ENCODE results near the gene GPR162. TPM values are rescaled to one million over a fixed set of nuclear protein-coding genes. Genes with fewer than 3 reads are reported as not detected.

The GPR162 gene
- total RNA-seq, 3 donors from 2014 or later (not counting 1 experiment from before 2014, with no cell fraction given) = 0.39 to 2.1 (median 0.68) TPM

DNA sequence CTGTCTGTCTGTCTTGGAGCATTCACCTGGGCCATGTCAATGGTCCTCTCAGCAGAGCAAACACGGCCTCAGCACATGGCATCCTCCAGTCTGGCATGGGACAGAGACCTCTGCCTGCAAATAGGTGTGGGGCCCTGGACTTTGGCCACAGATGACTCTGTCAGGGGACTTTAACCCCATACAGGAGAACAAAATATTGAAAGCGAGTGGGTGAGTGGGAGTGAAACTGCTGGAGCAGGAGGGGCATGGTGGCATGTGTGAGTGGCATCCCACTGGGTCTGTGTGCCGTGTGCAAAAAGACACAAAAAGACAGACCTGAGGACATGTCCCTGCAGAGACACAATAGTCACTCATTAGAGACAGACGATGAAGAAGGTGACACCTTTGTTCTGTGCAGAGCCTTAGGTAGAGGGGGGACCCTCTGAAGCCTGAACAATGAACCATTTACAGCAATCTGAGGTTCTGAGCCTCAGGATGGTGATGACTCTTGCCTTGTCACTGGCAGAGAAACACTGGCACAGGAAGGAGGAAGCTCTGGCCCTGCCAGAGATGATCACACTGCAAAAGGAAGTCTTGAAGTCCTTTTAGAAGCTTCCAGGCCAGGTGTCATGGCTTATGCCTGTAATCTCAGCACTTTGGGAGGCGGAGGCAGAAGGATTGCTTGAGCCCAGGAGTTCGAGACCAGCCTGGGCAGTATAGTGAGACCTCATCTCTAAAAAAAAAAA lies 41.8 kb upstream of the GPR162 start:
- no peaks in the 10 kb centered on the region for H3K9me3 Mint-ChIP-seq
- intact Hi-C loops (cut with micrococcal nuclease) = loop anchor here (1.0 to 2.0 kb wide), 4 partner anchors 27 to 225 kb away; partner anchors contain the start of gene MLF2
- ATAC-seq (no peak), DNase-seq (no peak)
- H3K4me1 ChIP-seq (ENCODE audit: control insufficient read depth, insufficient read depth, low read length) = peaks cover 24% of the 10 kb centered on the region
- no peaks in the 10 kb centered on the region for H3K36me3 Mint-ChIP-seq
- peaks cover 36 to 38% of the 10 kb centered on the region in 2 donors for H3K27me3 Mint-ChIP-seq (ENCODE audit: low read depth in 2 of 2)
- WGBS (ENCODE audit: insufficient coverage) = 89% methylated on average over 6 of the region's 6 CpGs
- no peaks in the 10 kb centered on the region for H3K36me3 ChIP-seq (ENCODE audit: control insufficient read depth, insufficient read depth, low read length)
- H3K4me3 Mint-ChIP-seq = no peak overlapping the region
- peaks cover 13 to 16% of the 10 kb centered on the region in 2 donors for H3K4me1 Mint-ChIP-seq
- peaks cover 8% of the 10 kb centered on the region for H3K27me3 ChIP-seq (ENCODE audit: control insufficient read depth, insufficient read depth, low read length)
- H3K9me3 ChIP-seq (ENCODE audit: control insufficient read depth, insufficient read depth, low read length) = no peaks in the 10 kb centered on the region
- no peak overlapping the region for H3K27ac Mint-ChIP-seq
- TF ChIP-seq, protein P1, sequence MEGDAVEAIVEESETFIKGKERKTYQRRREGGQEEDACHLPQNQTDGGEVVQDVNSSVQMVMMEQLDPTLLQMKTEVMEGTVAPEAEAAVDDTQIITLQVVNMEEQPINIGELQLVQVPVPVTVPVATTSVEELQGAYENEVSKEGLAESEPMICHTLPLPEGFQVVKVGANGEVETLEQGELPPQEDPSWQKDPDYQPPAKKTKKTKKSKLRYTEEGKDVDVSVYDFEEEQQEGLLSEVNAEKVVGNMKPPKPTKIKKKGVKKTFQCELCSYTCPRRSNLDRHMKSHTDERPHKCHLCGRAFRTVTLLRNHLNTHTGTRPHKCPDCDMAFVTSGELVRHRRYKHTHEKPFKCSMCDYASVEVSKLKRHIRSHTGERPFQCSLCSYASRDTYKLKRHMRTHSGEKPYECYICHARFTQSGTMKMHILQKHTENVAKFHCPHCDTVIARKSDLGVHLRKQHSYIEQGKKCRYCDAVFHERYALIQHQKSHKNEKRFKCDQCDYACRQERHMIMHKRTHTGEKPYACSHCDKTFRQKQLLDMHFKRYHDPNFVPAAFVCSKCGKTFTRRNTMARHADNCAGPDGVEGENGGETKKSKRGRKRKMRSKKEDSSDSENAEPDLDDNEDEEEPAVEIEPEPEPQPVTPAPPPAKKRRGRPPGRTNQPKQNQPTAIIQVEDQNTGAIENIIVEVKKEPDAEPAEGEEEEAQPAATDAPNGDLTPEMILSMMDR (IDR thresholded peaks at IDR 0.05) = no peak
- H3K27ac ChIP-seq (ENCODE audit: low read length) = no peak overlapping the region
- H3K4me3 ChIP-seq (ENCODE audit: low read length) = no peak overlapping the region

DNA sequence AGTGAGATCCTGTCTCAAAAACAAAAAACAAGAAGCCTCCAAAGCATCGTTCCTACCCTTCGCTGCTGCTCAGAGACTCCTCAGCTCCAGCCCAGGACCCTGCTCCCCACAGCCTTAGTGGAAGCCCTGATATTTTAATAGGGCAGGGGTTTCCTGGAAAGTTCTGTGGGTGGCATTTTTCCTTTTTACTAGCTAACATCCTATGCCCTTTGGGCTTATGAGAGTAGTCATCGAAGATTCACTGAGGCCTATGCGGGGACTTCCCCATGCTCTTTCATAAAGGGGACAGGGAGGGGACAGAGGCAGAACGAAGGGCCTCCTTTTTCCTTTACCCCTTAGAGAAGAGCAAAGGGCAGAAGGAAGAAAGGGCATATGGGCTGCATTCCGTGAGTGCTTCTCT lies 41.0 kb upstream of the GPR162 start:
- no peak overlapping the region for H3K4me3 ChIP-seq (ENCODE audit: low read length)
- peaks cover 12 to 13% of the 10 kb centered on the region in 2 donors for H3K4me1 Mint-ChIP-seq
- H3K27me3 Mint-ChIP-seq (ENCODE audit: low read depth in 2 of 2) = peaks cover 29 to 33% of the 10 kb centered on the region in 2 donors
- H3K36me3 ChIP-seq (ENCODE audit: control insufficient read depth, insufficient read depth, low read length) = no peaks in the 10 kb centered on the region
- H3K36me3 Mint-ChIP-seq = no peaks in the 10 kb centered on the region
- H3K27ac ChIP-seq (ENCODE audit: low read length) = no peak overlapping the region
- DNase-seq (no peak), ATAC-seq (no peak)
- peaks cover 5% of the 10 kb centered on the region for H3K27me3 ChIP-seq (ENCODE audit: control insufficient read depth, insufficient read depth, low read length)
- TF ChIP-seq, protein P1 (IDR thresholded peaks at IDR 0.05) = no peak
- intact Hi-C loops (cut with micrococcal nuclease) = no loop called here
- H3K9me3 ChIP-seq (ENCODE audit: control insufficient read depth, insufficient read depth, low read length) = no peaks in the 10 kb centered on the region
- H3K9me3 Mint-ChIP-seq = no peaks in the 10 kb centered on the region
- no peak overlapping the region for H3K27ac Mint-ChIP-seq
- H3K4me3 Mint-ChIP-seq = no peak overlapping the region
- H3K4me1 ChIP-seq (ENCODE audit: control insufficient read depth, insufficient read depth, low read length) = peaks cover 17% of the 10 kb centered on the region
- 65% methylated on average over 5 of the region's 6 CpGs for WGBS (ENCODE audit: insufficient coverage)

DNA sequence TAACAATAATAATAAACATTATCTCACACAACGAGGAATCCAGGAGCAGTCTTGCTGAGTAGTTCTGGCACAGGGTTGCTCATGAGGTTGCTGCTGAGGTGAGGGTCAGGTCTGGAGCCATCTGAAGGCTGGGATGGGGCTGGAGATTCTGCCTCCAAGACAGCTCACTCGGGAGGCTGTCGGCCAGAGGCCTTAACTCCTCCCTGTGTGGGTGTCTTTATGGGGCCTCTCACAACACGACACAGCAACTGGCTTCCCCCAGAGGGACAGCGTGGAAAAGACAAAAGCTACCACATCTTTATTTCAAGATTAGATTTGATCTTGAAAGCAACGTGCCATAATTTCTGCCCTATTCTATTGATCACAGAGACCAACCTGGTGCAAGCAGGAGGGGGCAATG lies 39.5 kb upstream of the GPR162 start:
- intact Hi-C loops (cut with micrococcal nuclease) = no loop called here
- peaks cover 12 to 13% of the 10 kb centered on the region in 2 donors for H3K4me1 Mint-ChIP-seq
- no peak overlapping the region for H3K4me3 ChIP-seq (ENCODE audit: low read length)
- TF ChIP-seq, protein P1 (IDR thresholded peaks at IDR 0.05) = no peak
- H3K27me3 ChIP-seq (ENCODE audit: control insufficient read depth, insufficient read depth, low read length) = peaks cover 5% of the 10 kb centered on the region
- no peak for DNase-seq
- no peak overlapping the region for H3K27ac ChIP-seq (ENCODE audit: low read length)
- no peaks in the 10 kb centered on the region for H3K36me3 ChIP-seq (ENCODE audit: control insufficient read depth, insufficient read depth, low read length)
- no peak overlapping the region for H3K27ac Mint-ChIP-seq
- H3K9me3 Mint-ChIP-seq = no peaks in the 10 kb centered on the region
- peaks cover 19 to 20% of the 10 kb centered on the region in 2 donors for H3K27me3 Mint-ChIP-seq (ENCODE audit: low read depth in 2 of 2)
- no peak overlapping the region for H3K4me3 Mint-ChIP-seq
- ATAC-seq = no peak
- WGBS (ENCODE audit: insufficient coverage) = 93% methylated on average over 6 of the region's 6 CpGs
- H3K36me3 Mint-ChIP-seq = no peaks in the 10 kb centered on the region
- peaks cover 11% of the 10 kb centered on the region for H3K4me1 ChIP-seq (ENCODE audit: control insufficient read depth, insufficient read depth, low read length)
- H3K9me3 ChIP-seq (ENCODE audit: control insufficient read depth, insufficient read depth, low read length) = no peaks in the 10 kb centered on the region
